ENCODE measurements around the gene DGCR6.

- TF ChIP-seq, protein P1, sequence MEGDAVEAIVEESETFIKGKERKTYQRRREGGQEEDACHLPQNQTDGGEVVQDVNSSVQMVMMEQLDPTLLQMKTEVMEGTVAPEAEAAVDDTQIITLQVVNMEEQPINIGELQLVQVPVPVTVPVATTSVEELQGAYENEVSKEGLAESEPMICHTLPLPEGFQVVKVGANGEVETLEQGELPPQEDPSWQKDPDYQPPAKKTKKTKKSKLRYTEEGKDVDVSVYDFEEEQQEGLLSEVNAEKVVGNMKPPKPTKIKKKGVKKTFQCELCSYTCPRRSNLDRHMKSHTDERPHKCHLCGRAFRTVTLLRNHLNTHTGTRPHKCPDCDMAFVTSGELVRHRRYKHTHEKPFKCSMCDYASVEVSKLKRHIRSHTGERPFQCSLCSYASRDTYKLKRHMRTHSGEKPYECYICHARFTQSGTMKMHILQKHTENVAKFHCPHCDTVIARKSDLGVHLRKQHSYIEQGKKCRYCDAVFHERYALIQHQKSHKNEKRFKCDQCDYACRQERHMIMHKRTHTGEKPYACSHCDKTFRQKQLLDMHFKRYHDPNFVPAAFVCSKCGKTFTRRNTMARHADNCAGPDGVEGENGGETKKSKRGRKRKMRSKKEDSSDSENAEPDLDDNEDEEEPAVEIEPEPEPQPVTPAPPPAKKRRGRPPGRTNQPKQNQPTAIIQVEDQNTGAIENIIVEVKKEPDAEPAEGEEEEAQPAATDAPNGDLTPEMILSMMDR (conservative IDR thresholded peaks at IDR 0.05): no peak
- TF ChIP-seq EZH2 (IDR thresholded peaks at IDR 0.05; ENCODE audit: low read depth): no peak
These were observed 41.8 kb downstream of the DGCR6 start for GRCh38 chr22:18947905-18948304.

All from PC-9 (cell line).